ENCODE data around the gene WBP4. TPM values are rescaled to one million over a fixed set of nuclear protein-coding genes. Genes with fewer than 3 reads are reported as not detected.

WBP4 gene
- total RNA-seq, 1 experiment from 2014 or later = 14.5 TPM

DNA sequence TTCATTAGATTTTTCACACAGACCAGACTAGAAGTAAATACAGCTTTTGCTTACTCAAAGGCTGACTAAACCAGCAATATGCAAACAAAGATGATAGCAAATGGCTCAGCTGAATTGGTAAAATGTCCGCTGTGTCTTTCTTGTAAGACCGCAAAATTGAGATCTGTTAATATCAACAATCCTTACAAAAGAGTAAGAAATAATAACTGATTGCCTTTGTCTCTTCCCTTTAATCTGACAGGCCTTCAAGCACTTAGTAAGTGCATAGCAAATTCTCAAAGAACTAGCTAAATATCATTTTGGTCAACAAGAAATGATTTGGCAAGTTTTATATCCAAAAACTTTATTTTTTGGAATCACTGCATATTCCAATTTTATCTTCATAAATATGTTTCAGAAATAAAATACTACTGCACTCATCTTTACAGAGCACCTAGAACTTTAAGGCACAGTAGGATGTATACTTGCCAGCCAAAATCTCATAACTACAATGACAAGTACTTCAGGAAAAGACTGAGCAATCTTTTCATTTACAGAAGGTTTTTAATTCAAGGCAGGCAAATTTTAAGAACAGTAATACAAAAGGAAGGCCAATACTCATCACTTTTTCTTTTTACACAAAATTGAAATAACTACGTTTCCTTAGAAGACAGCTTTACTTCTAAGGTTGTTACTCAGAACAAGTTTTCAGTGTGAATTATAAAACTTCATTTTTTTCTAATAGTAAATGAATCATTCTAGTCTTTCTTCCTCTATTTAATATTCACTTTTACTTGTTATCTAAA lies 43.3 kb upstream of the WBP4 start:
- ChIA-PET POLR2A (no interaction called here), CTCF (no interaction called here), RAD21 (ENCODE audit: low non-redundant PET in 1 of 2, low total read pairs in 2 of 2, uncharacterized antibody in 2 of 2, unreplicated experiment in 2 of 2) (no interaction called here)
- H3K4me1 ChIP-seq (ENCODE audit: control insufficient read depth in 1 of 2, insufficient read depth in 2 of 2, low read length in 2 of 2) = peaks cover 17 to 32% of the 10 kb centered on the region in 2 experiments
- peak overlapping the region; percentile 64; the same call in 1 of the 2 replicates for H3K27ac ChIP-seq (ENCODE audit: low read depth, low read length)
- no peaks in the 10 kb centered on the region for H3K36me3 ChIP-seq (ENCODE audit: control insufficient read depth in 1 of 2, insufficient read depth in 2 of 2, low read length in 2 of 2)
- DNase-seq (ENCODE audit: low read depth, low spot score) (no peak), ATAC-seq (no peak)
- H3K9ac ChIP-seq (ENCODE audit: low read length) = peak overlapping the region; percentile 76
- H3K9me3 ChIP-seq (ENCODE audit: control insufficient read depth in 1 of 2, insufficient read depth in 1 of 2, low read depth in 1 of 2, low read length in 2 of 2) = no peaks in the 10 kb centered on the region
- H3K4me2 ChIP-seq (ENCODE audit: low read length) = peak overlapping the region; percentile 85
- intact Hi-C loops (cut with micrococcal nuclease) = no loop called here
- peaks cover 57% of the 10 kb centered on the region for H3K79me2 ChIP-seq (ENCODE audit: insufficient read depth, low read length)
- peak overlapping the region; percentile 57 to 63 for H3K4me3 ChIP-seq (replicated peaks in 1 of 2; ENCODE audit: low read depth in 1 of 2, low read length in 2 of 2)
- no peak overlapping the region for H2AFZ ChIP-seq (ENCODE audit: low read depth, low read length, poor library complexity, severe bottlenecking)
- no TSS peak for BruUV-seq (replicated peaks)
- no peaks in the 10 kb centered on the region for H3K9me2 ChIP-seq (ENCODE audit: insufficient read depth)
- H3K27me3 ChIP-seq (ENCODE audit: insufficient read depth, low read length) = no peaks in the 10 kb centered on the region
- no peaks in the 10 kb centered on the region for H4K20me1 ChIP-seq (ENCODE audit: insufficient read depth)
- TF ChIP-seq JUND (IDR thresholded peaks at IDR 0.05) (no peak), SRF (IDR thresholded peaks at IDR 0.05; ENCODE audit: low read depth) (no peak), EGR1 (IDR thresholded peaks at IDR 0.05; ENCODE audit: low read depth) (no peak), TCF7L2 (IDR thresholded peaks at IDR 0.05; ENCODE audit: borderline replicate concordance, extremely low read depth, insufficient read depth, insufficient read length) (no peak), FOSL1 (IDR thresholded peaks at IDR 0.05; ENCODE audit: low read depth) (no peak), SIN3A (IDR thresholded peaks at IDR 0.05; ENCODE audit: low read depth) (no peak), POLR2A (IDR thresholded peaks at IDR 0.05; ENCODE audit: borderline replicate concordance, extremely low read depth, insufficient read depth, insufficient read length) (no peak), EZH2phosphoT487 (IDR thresholded peaks at IDR 0.05; ENCODE audit: borderline replicate concordance) (no peak), ZNF274 (IDR thresholded peaks at IDR 0.05; ENCODE audit: low read depth, low read length) (no peak), ZBTB33 (IDR thresholded peaks at IDR 0.05; ENCODE audit: extremely low read depth, insufficient replicate concordance, low read length) (no peak), YY1 (IDR thresholded peaks at IDR 0.05; ENCODE audit: extremely low read depth, insufficient replicate concordance, low read depth, low read length) (no peak), SP1 (IDR thresholded peaks at IDR 0.05; ENCODE audit: low read depth) (no peak), RAD21 (IDR thresholded peaks at IDR 0.05; ENCODE audit: low read depth) (no peak), ZFX (IDR thresholded peaks at IDR 0.05) (no peak)
- TF ChIP-seq, protein P1, sequence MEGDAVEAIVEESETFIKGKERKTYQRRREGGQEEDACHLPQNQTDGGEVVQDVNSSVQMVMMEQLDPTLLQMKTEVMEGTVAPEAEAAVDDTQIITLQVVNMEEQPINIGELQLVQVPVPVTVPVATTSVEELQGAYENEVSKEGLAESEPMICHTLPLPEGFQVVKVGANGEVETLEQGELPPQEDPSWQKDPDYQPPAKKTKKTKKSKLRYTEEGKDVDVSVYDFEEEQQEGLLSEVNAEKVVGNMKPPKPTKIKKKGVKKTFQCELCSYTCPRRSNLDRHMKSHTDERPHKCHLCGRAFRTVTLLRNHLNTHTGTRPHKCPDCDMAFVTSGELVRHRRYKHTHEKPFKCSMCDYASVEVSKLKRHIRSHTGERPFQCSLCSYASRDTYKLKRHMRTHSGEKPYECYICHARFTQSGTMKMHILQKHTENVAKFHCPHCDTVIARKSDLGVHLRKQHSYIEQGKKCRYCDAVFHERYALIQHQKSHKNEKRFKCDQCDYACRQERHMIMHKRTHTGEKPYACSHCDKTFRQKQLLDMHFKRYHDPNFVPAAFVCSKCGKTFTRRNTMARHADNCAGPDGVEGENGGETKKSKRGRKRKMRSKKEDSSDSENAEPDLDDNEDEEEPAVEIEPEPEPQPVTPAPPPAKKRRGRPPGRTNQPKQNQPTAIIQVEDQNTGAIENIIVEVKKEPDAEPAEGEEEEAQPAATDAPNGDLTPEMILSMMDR (IDR thresholded peaks at IDR 0.05 in 2 of 3, conservative IDR thresholded peaks at IDR 0.05 in 1 of 3; ENCODE audit: borderline replicate concordance in 1 of 3, insufficient read depth in 1 of 3, low read depth in 2 of 3, low read length in 2 of 3) = no peak
- TF ChIP-seq, protein P2, sequence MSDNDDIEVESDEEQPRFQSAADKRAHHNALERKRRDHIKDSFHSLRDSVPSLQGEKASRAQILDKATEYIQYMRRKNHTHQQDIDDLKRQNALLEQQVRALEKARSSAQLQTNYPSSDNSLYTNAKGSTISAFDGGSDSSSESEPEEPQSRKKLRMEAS (IDR thresholded peaks at IDR 0.05) = no peak

All from HCT116 (cell line).